NB4 (cell line): ENCODE measurements around the gene AKAP7.

Source experiments
- MYC ChIP-seq: IDR thresholded peaks from 2 replicates; pipeline ENCODE4 v1.6.1; 2011; ENCODE audit warnings: low read depth, low read length
- POLR2A ChIP-seq: IDR thresholded peaks from 2 replicates; pipeline ENCODE4 v1.6.1; 2011; ENCODE audit warnings: mild to moderate bottlenecking; ENCODE audit not compliant: insufficient read length; ENCODE audit errors: extremely low read depth
- TF ChIP-seq, protein P1 (sequence below): IDR thresholded peaks from one replicate; pipeline ENCODE4 v1.5.1; 2012; ENCODE audit warnings: low read depth, low read length
- TF ChIP-seq, protein P2 (sequence below): IDR thresholded peaks from 2 replicates; pipeline ENCODE4 v1.6.1; 2011; ENCODE audit warnings: low read depth, low read length

DNA sequence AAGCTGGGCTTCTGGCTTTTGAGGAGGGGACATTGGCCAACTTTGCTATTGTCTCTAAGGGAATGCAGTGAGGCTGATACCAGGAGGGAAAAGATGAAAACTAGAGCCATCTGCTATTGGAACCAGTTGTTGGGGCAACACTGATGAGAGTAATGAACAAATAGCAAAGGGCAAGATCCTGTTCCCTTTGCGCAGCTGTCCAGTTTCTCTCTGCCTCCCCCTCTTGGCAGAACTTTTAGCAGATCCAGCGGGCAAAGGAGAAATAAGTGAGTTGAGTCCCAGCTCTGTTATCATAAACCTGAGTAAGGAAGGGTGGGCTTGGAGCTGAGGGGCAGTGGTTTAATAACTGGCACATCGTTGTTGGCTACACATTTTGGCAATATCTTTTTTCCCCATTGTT is 126.8 kb downstream of the AKAP7 start:
- TF ChIP-seq, protein P1, sequence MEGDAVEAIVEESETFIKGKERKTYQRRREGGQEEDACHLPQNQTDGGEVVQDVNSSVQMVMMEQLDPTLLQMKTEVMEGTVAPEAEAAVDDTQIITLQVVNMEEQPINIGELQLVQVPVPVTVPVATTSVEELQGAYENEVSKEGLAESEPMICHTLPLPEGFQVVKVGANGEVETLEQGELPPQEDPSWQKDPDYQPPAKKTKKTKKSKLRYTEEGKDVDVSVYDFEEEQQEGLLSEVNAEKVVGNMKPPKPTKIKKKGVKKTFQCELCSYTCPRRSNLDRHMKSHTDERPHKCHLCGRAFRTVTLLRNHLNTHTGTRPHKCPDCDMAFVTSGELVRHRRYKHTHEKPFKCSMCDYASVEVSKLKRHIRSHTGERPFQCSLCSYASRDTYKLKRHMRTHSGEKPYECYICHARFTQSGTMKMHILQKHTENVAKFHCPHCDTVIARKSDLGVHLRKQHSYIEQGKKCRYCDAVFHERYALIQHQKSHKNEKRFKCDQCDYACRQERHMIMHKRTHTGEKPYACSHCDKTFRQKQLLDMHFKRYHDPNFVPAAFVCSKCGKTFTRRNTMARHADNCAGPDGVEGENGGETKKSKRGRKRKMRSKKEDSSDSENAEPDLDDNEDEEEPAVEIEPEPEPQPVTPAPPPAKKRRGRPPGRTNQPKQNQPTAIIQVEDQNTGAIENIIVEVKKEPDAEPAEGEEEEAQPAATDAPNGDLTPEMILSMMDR, result peak; percentile 24
- TF ChIP-seq POLR2A (no peak), MYC (no peak)
- TF ChIP-seq, protein P2, sequence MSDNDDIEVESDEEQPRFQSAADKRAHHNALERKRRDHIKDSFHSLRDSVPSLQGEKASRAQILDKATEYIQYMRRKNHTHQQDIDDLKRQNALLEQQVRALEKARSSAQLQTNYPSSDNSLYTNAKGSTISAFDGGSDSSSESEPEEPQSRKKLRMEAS, result no peak
